HepG2 (cell line): ENCODE data around the gene NEDD4L. TPM values are rescaled to one million over a fixed set of nuclear protein-coding genes. Genes with fewer than 3 reads are reported as not detected.

Experiments
- ATAC-seq: fragments of 200-7000 bp; cut with Tn5 transposase; 3 replicates; pipeline ENCODE4 v1.9.1; 2020; ENCODE audit warnings: mild to moderate bottlenecking, moderate library complexity
- BruUV-seq: library from RNA; stranded (reverse); fragments of 400-500 nt; replicated peaks from 2 replicates; lab custom pipeline; 2021; lab: Mats Ljungman, UMichigan
- CTCF ChIA-PET: fragments of 300-600 bp; formaldehyde crosslinking; extraction: SDS; loops from one replicate; lab custom pipeline; 2021; ENCODE audit warnings: low total read pairs, inconsistent platforms, low intra/inter-chr PET ratio; lab: Yijun Ruan, JAX
- POLR2A ChIA-PET: fragments of 350-600 bp; sonication (Branson Sonifier 250); formaldehyde crosslinking; loops from one replicate; lab custom pipeline; 2020; ENCODE audit warnings: antibody characterized with exemption, inconsistent platforms; lab: Yijun Ruan, JAX
- DNase-seq: peaks from one replicate; pipeline ENCODE4 v3.0.0-alpha.2; 2015; ENCODE audit warnings: low spot score
- FAIRE-seq: peaks from 3 replicates; lab custom pipeline; 2011; peaks lifted over from hg19 to GRCh38; lab: Jason Lieb, UNC
- H2AFZ ChIP-seq: one replicate; pipeline ENCODE4 v1.6.1; 2011; ENCODE audit warnings: low read length, inconsistent platforms
- H3K27ac ChIP-seq: fragments of 300-600 bp; 3 replicates; pipeline ENCODE4 v1.8.0; 2011; ENCODE audit warnings: mixed run types, mild to moderate bottlenecking, mixed read lengths, low read length, inconsistent platforms; ENCODE audit not compliant: insufficient read depth; ENCODE audit errors: extremely low read length
- H3K27me3 ChIP-seq, 2 experiments: fragments of 200-600 bp in 1 of 2; 2 replicates in 1 of 2; 3 replicates in 1 of 2; pipeline versions ENCODE4 v1.6.0 to v1.8.0; 2011; ENCODE audit warnings: low read length in 2 of 2, mild to moderate bottlenecking in 2 of 2, moderate library complexity in 2 of 2, inconsistent platforms in 1 of 2; ENCODE audit not compliant: insufficient read depth in 2 of 2, control insufficient read depth in 1 of 2
- H3K36me3 ChIP-seq, 2 experiments: fragments of 200-600 bp in 1 of 2; replicated peaks in 1 of 2; 2 replicates in 1 of 2; 3 replicates in 1 of 2; pipeline versions ENCODE4 v1.5.1 to v1.8.0; 2011; ENCODE audit warnings: low read length in 2 of 2, inconsistent platforms in 1 of 2; ENCODE audit not compliant: insufficient read depth in 2 of 2, control insufficient read depth in 1 of 2
- H3K4me1 ChIP-seq: 2 replicates; pipeline ENCODE4 v1.5.1; 2012; ENCODE audit warnings: low read length, inconsistent platforms; ENCODE audit not compliant: insufficient read depth
- H3K4me2 ChIP-seq: 2 replicates; pipeline ENCODE4 v1.6.0; 2011; ENCODE audit warnings: low read depth, low read length, inconsistent platforms
- H3K4me3 ChIP-seq, 3 experiments: fragments of 200-600 bp in 1 of 3; sonication (generic), shearing (Covaris generic) in 1 of 3; replicated peaks in 1 of 3; 2 replicates each; pipeline ENCODE4 v1.5.1; 2011 to 2016; ENCODE audit warnings: low read length in 3 of 3, inconsistent platforms in 2 of 3, low read depth in 2 of 3, mild to moderate bottlenecking in 2 of 3, control low read depth in 1 of 3, mixed read lengths in 1 of 3; ENCODE audit not compliant: insufficient read depth in 1 of 3
- H3K79me2 ChIP-seq: one replicate; pipeline ENCODE4 v1.6.1; 2011; ENCODE audit warnings: low read length, inconsistent platforms; ENCODE audit not compliant: insufficient read depth
- H3K9ac ChIP-seq: 2 replicates; pipeline ENCODE4 v1.6.0; 2011; ENCODE audit warnings: mild to moderate bottlenecking, low read depth, low read length, inconsistent platforms; ENCODE audit not compliant: insufficient read depth
- H3K9me3 ChIP-seq: 2 replicates; pipeline ENCODE4 v1.5.1; 2012; ENCODE audit warnings: mild to moderate bottlenecking, low read length
- H4K20me1 ChIP-seq: 2 replicates; pipeline ENCODE4 v1.6.0; 2011; ENCODE audit warnings: inconsistent platforms, mild to moderate bottlenecking, low read length, moderate library complexity; ENCODE audit not compliant: insufficient read depth
- AFF4 ChIP-seq: sonication (generic); formaldehyde crosslinking; IDR thresholded peaks from 2 replicates; pipeline ENCODE4 v1.4.0; 2020; ENCODE audit warnings: missing genetic modification reagents
- HDAC1 ChIP-seq: sonication (generic); formaldehyde crosslinking; IDR thresholded peaks from 2 replicates; pipeline ENCODE4 v1.5.1; 2020; ENCODE audit warnings: mild to moderate bottlenecking, missing genetic modification reagents
- PITX1 ChIP-seq: sonication (generic); formaldehyde crosslinking; IDR thresholded peaks from 2 replicates; pipeline ENCODE4 v1.5.1; 2020; ENCODE audit warnings: mild to moderate bottlenecking, missing genetic modification reagents
- PRMT3 ChIP-seq: sonication (generic); formaldehyde crosslinking; IDR thresholded peaks from 2 replicates; pipeline ENCODE4 v1.8.1; 2022; ENCODE audit warnings: low read depth, mild to moderate bottlenecking, moderate library complexity, missing genetic modification reagents, borderline replicate concordance
- ZBTB26 ChIP-seq: IDR thresholded peaks from 2 replicates; pipeline ENCODE4 v1.6.1; 2016; ENCODE audit warnings: missing compliant biosample characterization, missing genetic modification reagents, borderline replicate concordance
- ZNF282 ChIP-seq: fragments of 450-650 bp; IDR thresholded peaks from 2 replicates; pipeline ENCODE4 v1.6.1; 2018; ENCODE audit not compliant: partially characterized antibody
- WGBS: methylation state at CpG from one replicate; pipeline ENCODE4 v1.1.6; 2017; ENCODE audit warnings: low lambda C conversion rate; 5-methylcytosine and 5-hydroxymethylcytosine counted together
- in situ Hi-C: cut with HindIII; loops from 2 replicates; pipeline ENCODE4 v1.10.0; 2017; ENCODE audit warnings: low pct_unique_long_range_greater_than_20kb; ENCODE audit not compliant: extremely low pct_ligation_motif_present
- intact Hi-C: fragments of 100-400 bp; cut with micrococcal nuclease; formaldehyde crosslinking; loops from one replicate; pipeline ENCODE4 v1.10.0; 2022; ENCODE audit not compliant: unreplicated experiment
- polyA plus RNA-seq, 8 experiments: library from polyadenylated mRNA; depleted of rRNA in 3 of 8; stranded (reverse) in 7 of 8; unstranded in 1 of 8; fragments of >200 nt; fragmentation: Illumina TruSeq in 4 of 8; extraction: Trizol in 4 of 8; gene quantifications; 2 replicates each; pipeline versions ENCODE4 v1.2.1 to v1.2.3, GENCODE V29; 2011 to 2016; ENCODE audit warnings: low read depth in 4 of 8, missing spikeins in 1 of 8, mixed read lengths in 1 of 8; ENCODE audit not compliant: insufficient read depth in 1 of 8
- total RNA-seq, 5 experiments: library from RNA; depleted of rRNA; stranded (reverse); fragments of >200 nt; fragmentation: Illumina TruSeq; extraction: Trizol; gene quantifications; 2 replicates each; pipeline ENCODE4 v1.2.3, GENCODE V29; 2016; ENCODE audit warnings: low read depth in 1 of 5

NEDD4L gene
- total and polyA plus RNA-seq, 2 of the 13 experiments (the other 11 are each of a cell fraction or from before 2014, with no cell fraction given) = 168 to 390 TPM

GRCh38 chr18:58242435-58242834 lies 198.4 kb downstream of the NEDD4L start (continued):
- TF ChIP-seq ZBTB26 (CRISPR knock-in tag) = no peak

- Histone ChIP-seq H3K4me1 (no peaks in the 10 kb centered on the region), H3K9ac (no peak overlapping the region), H3K9me3 (no peaks in the 10 kb centered on the region), H3K4me2 (no peak overlapping the region), H3K4me3 (no peak overlapping the region), H3K27ac (no peak overlapping the region), H3K27me3 (no peaks in the 10 kb centered on the region), H3K79me2 (peaks cover 59% of the 10 kb centered on the region), H3K36me3 (peaks cover 1 to 31% of the 10 kb centered on the region in 2 experiments; a peak in 3 of 5 replicates), H2AFZ (no peak overlapping the region), H4K20me1 (peaks cover 33% of the 10 kb centered on the region; the same call in 1 of the 2 replicates)
- POLR2A ChIA-PET = interaction anchor here (1.3 kb wide), 1 partner anchor 22 kb away, joined by 3 read pairs; no protein-coding TSS in a partner anchor
- no peak for TF ChIP-seq HDAC1
- no peak for TF ChIP-seq PITX1 (CRISPR knock-in tag)
- TF ChIP-seq ZNF282 = no peak
- no peak for TF ChIP-seq AFF4 (CRISPR knock-in tag)
- no peak for TF ChIP-seq PRMT3 (CRISPR knock-in tag)
- FAIRE-seq (no peak), ATAC-seq (no peak), DNase-seq (no peak)
- 75% methylated on average over 4 of the region's 5 CpGs for WGBS
- BruUV-seq = no TSS peak
- in situ Hi-C loops (no loop called here), intact Hi-C loops (no loop called here)
- CTCF ChIA-PET = no interaction called here
Measured at GRCh38 chr18:58242968-58243367, 198.9 kb downstream of the NEDD4L start.
